HG02642 (cell line): Measurements from ENCODE around the gene LIPA.
"Not testable (repeated sequence)": the region's sequence is repeated elsewhere in the genome, so short reads cannot be mapped to it uniquely, and the experiment has no call there.

ENCODE experiments used
- ATAC-seq: cut with Tn5 transposase; IDR thresholded peaks from one replicate; pipeline ENCODE4 v1.9.1; 2021; ENCODE audit warnings: mild to moderate bottlenecking; ENCODE audit not compliant: unreplicated experiment, poor library complexity

The LIPA gene

DNA sequence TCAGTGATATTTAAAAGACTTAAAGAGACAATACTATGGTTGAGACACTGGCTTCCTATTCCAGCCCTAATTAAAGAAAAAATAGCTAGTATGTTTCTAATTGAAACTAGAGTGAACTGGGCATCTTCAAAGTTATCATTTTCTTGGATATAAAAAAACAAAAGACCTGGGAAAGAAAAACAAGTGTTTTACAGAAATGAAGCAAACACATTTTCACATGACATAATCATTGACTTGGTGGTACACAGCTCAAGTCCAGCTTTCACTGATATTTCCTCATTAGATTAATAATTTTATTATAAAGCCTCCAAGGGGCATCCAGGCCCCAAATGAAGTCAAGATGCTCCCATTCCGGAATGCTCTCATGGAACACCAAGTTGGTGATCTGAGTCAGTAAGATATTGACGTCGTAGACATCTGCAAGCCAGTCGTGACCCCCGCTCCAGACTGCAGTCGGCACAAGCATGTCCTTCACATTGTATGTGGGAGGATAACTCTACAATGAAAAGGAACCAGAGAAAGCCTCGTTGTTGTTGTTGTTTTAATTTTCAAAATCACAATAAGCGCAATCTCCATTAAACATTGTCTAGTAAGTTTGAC, 36.9 kb downstream of the LIPA start:
- ATAC-seq, result no peak

DNA sequence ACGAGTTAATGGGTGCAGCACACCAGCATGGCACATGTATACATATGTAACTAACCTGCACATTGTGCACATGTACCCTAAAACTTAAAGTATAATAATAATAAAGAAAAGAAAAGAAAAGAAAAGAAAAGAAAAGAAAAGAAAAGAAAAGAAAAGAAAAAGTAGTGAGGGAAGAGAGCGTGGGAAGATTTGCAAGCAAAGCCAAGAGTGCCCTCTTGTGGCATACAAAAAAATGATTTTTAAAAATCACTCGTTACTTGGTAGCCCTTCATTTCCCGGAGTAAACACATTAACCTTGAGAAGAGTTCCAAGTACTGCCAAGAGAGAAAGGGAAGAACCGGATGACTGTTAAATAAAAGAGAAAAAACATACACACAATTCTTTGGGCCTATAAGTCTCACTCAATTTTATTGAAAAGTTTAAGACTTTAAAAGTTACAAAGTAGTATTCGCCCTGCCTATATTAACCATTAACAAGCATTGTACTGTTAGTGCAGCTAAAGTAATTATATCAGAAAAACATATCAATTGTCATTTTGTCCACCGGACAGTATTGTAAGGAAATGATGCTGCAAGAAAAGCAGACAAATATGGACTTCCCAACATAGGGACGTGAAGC, 38.3 kb downstream of the LIPA start:
- ATAC-seq, result no peak

DNA sequence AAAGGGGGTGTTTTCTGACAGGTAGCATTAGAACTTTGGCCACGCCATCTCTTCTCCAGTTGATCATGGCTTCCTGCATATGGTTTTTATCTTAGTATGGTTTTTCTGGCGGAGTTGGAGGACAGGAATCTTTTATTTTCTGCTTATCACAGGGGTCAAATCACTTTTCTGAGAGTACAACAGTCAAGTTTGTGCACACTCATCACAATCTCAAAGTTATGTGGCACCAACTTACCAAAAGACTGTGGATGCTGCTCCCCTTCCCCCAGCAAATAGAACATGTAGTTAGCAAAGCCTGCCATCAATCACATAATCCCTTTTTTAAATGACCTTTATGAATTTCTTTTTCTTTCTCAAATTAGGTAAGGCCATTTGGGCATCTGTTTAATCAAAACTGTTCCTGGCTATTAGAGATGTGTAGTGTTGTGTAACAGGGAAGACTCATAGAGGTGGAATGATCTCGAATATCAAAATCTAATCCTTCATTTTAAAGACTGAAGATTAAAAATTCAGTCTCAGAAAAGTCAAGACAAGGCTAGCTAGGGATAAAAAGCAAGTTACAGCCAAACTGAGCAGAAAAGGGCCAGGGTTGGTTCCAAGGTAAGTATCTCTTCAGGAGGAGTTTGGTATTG, 40.7 kb downstream of the LIPA start:
- no peak for ATAC-seq

DNA sequence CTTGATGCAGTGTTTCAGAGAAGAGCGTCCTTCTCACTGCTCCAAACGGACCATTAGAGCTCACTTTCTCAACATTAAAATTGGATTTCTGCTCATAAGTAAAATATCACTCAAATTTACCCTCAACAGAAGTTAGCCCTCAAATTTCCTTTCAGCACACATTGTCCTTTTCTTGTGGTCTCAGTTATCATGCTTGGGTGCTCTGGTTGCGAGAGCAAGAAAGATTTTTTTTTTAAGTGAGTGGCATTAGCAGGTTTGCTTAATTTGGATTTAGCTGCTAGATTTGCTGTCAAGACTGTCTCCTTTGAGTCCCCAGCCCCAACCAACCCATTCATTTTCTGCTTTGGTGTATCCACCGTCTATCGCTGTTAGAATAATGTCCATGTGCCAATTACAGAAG, 41.9 kb downstream of the LIPA start:
- ATAC-seq, result no peak

DNA sequence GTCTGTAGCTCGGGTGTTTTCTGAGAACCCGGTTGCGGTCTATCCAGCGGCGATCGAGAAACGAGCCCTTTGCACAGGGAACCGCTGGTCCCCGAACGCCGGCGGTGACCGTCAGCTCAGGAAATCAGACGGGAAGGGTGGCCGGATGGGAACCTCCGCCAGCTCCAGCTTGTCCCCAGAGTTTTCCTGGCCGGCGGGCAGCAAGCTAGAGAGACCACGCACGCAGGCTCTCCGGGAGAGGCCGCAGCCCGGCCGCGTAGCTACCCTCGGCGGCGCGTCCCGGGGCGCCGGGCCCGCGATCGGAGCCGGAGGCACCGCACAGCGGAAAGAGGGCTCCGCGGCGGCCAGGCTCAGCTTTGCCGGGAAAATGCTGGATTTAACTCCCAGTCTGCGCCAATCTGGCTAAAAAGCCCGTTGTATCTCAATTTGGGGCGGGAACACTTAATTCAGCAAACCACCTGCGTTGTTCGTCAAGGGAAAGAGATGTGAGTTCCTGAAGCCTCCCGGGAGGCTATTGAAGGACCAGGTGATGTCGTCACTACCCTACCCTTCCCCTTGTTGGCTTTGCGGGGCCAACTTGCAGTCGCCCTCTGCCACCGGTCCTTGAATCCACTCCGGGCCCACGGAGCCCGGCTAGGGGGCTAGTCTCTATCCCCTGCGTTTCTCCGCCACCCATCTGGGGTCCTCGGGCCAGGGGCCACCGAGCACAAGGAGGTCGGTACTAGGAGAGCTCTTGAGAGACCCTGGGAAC, 43.6 kb downstream of the LIPA start:
- ATAC-seq, result peak; percentile 28

DNA sequence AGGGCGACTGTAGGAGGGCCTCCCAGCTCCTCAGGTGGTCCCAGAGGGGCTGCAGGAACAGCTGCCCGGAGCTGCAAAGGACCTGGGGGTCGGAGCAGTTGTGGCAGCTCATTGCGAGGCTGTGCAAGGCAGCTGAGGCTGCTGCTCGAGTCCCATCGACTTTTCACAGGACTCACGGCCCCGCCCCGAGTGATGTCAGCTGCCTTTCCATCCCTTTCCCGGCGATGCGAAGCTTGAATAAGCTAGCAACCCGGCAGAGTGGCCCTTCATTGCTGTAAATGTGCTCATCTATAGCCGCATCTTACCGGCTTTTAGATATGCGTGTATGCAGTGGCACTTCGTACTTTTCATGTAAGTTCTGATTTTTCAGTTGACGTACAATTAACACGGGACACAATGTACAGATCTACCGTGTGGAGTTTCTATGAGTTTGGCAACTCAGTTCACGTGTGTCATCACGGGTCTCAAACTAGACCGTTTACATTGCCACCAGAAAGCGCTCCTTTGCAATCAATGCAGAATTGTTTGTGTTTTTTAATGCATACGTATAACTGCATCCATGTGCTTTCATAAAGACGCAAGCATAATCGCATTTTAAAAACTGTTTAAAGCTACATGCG, 44.3 kb downstream of the LIPA start, which contains the start of gene CH25H:
Gene CH25H (minus strand): TSS at position 137 of the 620 bp plus-strand sequence. CDS start 25 bp downstream, at position 112.
- ATAC-seq, result peak; percentile 49

DNA sequence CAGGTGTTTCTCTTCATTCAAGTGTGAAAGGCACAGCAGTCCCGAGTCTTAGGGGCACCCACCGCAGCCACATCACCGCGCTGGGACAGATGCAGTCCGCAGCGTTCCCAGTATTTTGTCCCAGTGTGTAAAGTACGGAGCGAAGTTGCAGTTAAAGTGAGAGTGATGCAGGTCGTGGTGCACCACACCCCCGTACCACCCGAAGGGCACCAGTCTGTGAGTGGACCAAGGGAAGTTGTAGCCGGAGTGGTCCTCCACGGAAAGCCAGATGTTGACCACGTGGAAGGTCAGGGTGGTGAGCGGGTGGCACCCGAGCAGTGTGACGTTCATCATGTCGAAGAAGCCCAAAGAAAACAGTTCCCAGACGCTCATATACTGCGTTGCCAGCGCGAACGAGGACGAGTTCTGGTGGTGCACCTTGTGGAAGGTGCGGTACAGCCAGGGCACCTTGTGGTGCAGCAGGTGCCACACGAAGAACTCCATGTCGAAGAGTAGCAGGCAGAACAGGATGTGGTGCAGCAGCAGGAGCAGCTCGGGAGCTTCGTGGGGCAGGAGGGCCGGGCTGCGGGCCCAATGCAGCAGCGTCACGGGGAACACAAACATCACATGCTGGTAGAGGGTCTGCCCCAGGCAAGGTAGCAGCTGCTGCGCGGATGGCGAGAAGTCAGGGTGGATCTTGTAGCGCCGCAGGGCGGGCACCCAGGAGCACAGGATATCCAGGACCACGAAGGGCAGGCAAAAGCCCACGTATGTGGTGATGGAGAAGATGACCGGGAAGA, 45.0 kb downstream of the LIPA start:
- peak; percentile 49 for ATAC-seq

DNA sequence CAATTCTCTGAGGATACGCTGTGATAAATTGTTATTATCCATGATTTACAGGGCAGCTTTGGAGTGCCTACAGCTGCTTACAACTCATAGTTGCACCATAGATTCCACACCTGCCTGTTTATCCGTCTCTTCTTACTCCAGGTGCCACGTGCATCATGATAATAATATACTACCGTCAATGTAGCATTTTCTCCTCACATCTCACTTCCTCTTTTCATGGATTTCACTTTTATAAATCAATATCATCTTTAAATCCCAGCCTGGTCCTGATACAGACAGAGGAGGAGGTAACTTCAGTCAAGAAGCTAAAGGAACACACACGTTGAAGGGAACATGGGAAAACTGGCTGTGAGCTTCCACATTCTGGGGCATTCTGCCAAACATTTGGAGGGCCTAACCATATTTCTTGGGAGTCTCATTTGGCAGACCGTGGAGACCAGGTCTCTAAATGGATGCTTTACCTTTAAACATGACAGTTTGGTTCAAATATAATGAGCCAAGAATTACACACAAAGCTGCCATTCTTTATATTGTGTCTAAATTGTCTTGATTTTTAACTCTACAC, 46.9 kb downstream of the LIPA start:
- no peak for ATAC-seq

DNA sequence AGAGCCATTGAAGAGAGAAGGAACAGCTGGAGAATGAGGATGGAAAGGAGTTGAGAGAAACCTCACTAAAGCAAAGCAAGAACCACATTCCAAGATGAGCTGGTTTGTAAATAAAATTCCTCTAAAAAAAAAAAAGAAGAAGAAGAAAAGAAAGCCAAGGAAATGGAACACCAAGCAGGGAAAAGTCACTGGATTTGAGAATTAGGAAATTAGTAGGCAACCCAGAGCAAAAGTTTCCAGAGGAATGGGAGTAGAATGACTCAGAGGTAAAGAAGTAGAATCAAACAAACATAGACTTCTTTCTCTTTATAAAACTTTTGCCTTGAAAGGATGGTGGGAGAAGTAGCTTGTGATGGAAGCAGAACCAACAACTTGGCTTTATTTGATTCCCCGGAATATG, 48.3 kb downstream of the LIPA start:
- ATAC-seq, result no peak

DNA sequence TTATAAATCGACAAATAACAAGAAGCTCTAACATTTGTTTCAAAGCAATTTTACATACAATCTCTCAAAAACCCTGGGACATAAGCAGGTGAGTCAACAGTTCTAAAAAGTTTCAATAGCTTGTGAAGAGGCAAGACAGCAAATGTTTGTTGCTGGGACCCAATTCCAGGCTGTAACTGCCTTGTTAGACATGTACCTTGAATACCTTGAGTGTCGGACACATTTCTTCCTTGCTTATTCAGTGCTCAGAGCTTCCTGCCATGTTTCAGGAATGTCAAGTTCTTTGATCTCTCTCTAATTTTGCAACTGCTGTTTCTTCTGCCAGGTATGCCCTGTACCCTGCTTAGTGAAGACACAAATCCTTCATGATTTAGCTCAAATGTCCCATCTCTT, 49.5 kb downstream of the LIPA start:
- no peak for ATAC-seq

DNA sequence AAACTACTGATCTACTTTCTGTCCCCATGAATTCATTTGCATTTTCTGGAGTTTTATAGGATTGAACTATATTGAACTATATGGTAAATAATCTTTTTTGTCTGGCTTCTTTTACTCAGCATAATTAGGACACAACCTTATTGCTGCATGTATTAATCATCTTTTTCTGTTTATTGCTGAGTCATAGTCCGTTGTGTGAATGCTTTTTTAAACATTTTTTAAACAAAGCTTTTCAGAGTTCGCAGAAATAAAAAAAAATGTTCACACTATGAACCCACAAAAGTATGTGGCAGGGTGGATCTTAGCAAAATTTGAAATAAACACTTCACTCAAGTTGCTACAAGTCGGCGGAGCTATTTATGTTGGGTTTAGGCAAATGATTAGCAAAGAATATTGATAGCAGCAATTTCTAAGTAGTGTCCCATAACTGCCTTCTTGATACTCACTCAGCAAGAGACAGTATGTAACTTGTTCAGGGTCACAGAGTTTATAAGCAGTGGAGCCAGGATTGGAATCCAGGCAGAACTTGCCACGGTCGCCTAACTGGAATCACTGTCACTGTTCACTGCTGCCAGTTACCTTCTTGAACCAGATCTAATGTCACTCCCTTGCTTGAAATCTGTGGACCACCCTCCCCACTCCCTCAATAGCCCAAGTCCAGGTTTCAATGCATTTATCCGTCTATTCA, 50.1 kb downstream of the LIPA start:
- ATAC-seq, result no peak

DNA sequence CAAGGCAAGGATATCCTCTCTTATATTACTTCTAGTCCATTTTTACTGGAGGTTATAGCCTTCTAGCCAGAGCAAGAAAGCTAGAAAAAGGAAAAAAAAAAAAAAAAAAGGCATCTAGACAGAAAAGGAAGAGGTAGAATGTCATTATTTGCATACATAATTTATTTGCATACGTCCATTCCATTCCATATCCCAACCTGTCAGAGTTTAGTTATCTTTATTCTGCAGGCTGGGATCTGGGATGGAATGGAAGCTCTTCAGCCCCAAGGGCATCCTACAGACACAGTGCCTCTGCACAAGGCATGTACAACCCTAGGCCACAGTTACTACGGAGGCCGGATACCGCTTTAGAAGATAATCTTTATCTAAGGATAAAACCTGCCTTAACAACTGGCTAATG, 54.1 kb downstream of the LIPA start:
- ATAC-seq, result no peak

DNA sequence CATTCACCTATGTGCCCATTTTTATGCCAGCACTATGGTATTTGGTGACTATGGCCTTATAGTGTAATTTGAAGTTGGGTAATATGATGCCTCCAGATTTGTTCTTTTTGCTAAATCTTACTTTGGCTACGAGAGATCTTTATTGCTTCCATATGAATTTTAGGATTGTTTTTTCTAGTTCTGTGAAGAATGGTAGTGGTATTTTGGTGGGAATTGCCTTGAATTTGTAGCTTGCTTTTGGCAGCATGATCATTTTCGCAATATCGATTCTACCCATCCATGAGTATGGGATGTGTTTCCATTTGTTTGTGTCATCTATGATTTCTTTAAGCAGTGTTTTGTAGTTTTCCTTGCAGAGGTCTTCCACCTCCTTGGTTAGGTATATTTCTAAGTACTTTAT, 60.3 kb downstream of the LIPA start:
- ATAC-seq, result not testable (repeated sequence)

DNA sequence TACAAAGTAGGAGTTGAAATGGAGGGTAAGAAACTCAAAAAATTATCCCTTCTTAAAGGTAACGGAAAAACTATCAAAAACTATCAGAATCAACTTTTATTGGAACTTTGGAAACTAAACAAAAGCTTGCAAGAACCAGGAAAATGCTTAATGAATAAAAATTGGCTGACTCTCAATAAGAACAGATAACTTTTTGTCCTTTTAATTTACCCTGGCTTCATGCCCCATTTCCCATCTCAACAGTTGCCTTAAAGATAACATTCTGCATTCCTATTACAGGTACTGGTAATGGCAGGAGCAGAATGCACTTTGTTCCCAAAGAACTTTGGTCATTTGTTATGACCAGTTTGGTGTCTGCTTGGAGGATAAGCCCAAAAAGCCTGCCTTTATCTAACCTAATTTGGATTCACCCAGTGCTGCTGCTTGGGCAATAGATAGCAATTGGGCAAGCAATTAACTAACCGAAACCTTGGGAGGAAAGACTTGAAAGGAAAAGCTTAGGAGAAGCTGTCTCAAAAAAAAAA, 62.3 kb downstream of the LIPA start:
- ATAC-seq, result no peak

DNA sequence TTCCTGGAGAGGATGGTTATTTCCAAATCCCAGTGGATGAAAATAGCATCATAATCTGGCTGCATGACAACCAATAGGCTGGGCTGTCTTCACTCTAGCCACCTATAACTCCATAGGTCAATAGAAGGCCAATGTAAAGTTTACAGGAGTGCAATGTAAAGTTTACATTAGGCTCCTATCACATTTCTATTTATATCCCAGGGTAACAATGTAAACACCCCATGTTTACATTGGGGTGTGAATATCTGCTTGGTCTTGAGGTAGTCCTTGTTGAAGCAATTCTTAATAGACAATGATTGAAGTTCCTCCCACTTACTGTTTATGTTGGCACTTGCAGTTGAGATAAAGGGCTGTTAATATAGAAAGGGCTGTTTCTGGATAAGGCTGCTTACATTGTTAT, 65.9 kb downstream of the LIPA start:
- ATAC-seq, result no peak

DNA sequence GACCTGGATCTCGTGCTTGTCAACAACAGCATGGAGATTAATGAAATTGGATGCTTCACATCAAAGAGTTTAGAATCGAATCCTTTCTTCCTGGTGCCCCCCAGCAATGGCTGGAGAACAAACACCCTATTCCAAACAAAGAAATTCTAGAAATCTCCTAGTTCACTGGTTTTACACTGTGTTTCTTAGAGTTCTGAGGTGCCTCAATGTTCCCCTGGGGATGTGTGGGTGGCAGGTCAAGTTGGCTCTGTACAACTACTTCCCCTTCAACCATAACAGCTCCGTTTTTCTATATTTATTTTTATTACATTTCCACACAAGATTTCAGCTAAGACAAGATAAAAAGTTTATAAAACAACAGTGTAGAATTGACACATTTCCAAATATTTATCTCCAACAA, 66.9 kb downstream of the LIPA start:
- ATAC-seq, result no peak

DNA sequence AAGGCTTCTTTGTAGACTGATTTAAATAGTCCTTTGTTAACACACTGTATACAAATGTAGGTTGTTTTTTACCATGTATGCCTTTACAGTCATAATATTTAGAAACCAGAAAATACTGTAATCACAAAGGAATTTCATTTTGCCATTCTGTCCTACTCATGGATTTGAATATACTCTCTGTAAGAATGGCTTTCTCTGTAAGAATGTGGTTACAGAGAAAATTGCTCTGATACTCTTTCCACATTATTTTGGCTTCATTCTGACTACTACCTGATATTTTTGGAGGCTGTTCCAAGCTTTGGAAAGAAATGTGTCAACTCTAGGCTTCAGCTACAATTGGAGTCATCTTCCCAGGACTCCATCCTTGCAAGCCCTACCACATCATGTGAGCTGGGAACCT, 68.0 kb downstream of the LIPA start:
- ATAC-seq, result no peak

DNA sequence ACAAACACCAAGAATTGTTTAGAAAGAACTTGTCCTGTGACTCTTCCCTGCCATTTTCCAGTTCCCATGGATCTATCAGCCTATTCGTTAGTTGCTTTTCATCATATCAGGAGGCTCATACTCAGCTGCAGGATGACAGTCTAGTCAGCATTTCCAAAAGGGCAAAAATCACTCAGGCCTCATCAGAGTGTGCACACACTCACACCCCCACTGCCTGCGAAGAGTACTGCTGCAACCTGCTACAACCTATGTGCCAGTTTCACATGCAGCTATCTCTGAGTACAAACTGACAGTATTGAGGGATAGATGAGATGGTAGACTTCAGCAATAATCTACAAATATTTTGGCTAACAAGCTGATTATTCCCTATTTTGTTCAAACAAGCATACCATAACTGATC, 68.7 kb downstream of the LIPA start:
- ATAC-seq, result no peak

DNA sequence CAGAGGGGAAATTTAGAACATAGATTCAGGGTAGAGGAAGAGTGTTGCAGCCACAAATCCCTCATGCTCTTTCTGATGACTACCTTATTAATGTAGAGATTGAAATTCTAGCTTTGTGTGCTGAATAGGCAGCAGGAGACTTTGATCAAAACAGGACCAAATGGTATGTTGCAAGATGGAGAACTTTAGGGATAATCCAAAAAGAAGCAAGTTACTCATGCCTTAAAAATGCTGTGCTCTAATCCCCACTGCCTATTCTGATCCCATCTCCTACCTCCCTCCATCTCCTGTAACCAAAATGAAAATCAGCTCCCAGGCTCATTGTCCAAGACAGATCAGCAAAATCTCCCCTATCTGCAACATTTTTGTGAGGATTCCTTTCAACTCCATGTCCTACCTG, 75.8 kb downstream of the LIPA start:
- ATAC-seq, result no peak
